Type B pancreatic cell (in vitro differentiated cells): ENCODE measurements around the gene IL13RA1. TPM values are rescaled to one million over a fixed set of nuclear protein-coding genes. Genes with fewer than 3 reads are reported as not detected.

Experiments used
- DNase-seq: peaks from one replicate; pipeline ENCODE4 v3.0.0; 2021; ENCODE audit warnings: mixed read lengths; ENCODE audit not compliant: unreplicated experiment; ENCODE audit errors: extremely low spot score
- H3K27ac Mint-ChIP-seq: 2 replicates; pipeline ENCODE4 v1.8.0; 2021; ENCODE audit warnings: mild to moderate bottlenecking, mixed read lengths
- H3K27me3 Mint-ChIP-seq: 2 replicates; pipeline ENCODE4 v1.8.0; 2021; ENCODE audit warnings: mixed read lengths
- H3K36me3 Mint-ChIP-seq: 2 replicates; pipeline ENCODE4 v1.8.0; 2021; ENCODE audit warnings: mixed read lengths
- H3K4me1 Mint-ChIP-seq: one replicate; pipeline ENCODE4 v1.8.0; 2021; ENCODE audit warnings: mixed read lengths; ENCODE audit not compliant: unreplicated experiment
- H3K4me3 Mint-ChIP-seq: 2 replicates; pipeline ENCODE4 v1.8.0; 2021; ENCODE audit warnings: mild to moderate bottlenecking, mixed read lengths
- H3K9me3 Mint-ChIP-seq: 2 replicates; pipeline ENCODE4 v1.8.0; 2021; ENCODE audit warnings: mixed read lengths
- total RNA-seq: library from RNA; stranded (reverse); gene quantifications from 2 replicates; pipeline ENCODE4 v1.2.1, GENCODE V29; 2021; ENCODE audit warnings: low replicate concordance
- TF ChIP-seq, protein P1 (sequence below): fragments of 200-600 bp; sonication (generic); conservative IDR thresholded peaks from 2 replicates; pipeline ENCODE4 v1.5.0; 2021; ENCODE audit warnings: antibody characterized with exemption, mild to moderate bottlenecking

Gene IL13RA1
- total RNA-seq, 1 donor from 2014 or later = 27.5 TPM

DNA sequence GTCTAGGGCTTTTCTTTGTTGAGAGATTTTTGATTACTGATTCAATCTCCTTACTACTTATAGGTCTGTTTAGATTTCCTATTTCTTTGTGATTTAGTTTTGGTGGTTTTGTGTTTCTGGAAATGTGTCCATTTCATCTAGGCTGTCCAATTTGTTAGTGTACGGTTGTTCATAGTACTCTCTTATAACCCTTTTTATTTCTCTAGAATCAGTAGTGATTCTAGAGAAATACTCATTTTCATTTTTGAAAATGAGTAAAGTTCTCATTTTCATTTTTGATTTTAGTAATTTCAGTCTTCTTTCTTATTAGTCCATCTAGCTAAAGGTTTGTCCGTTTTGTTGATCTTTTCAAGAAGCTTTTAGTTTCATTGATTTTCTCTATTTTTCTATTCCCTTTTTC is 7.5 kb downstream of the IL13RA1 start:
- no peak overlapping the region for H3K27ac Mint-ChIP-seq
- H3K4me1 Mint-ChIP-seq = peaks cover 9% of the 10 kb centered on the region

DNA sequence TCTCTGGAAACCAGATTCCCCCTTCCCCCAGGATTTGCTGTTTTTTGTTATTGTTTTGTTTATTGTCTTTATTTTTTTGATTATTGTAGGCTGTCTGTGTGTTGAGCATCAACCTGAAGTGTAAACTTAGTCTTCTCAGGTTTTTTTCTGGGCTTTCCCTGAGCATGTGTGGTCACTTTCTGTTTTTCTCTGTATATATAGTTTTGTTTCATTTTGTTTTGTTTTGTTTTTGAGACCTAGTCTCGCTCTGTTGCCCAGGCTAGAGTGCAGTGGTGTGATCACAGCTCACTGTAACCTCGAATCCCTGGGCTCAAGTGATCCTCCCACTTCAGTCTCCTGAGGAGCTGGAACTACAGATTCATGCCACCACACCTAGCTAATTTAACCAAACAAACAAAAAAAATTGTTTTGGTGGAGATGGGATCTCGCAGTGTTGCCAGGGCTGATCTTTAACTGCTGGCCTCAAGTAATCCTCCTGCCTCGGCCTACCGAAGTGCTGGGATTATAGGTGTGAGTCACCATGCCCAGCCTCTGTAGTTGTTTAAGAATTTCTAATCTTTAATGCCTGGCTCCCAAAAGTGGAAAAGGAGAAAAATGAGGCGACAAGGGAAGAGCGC is 9.1 kb downstream of the IL13RA1 start:
- H3K27me3 Mint-ChIP-seq = no peaks in the 10 kb centered on the region

More for the DNA sequence above, 7.5 kb downstream of the IL13RA1 start:
- peaks cover 11% of the 10 kb centered on the region for H3K9me3 Mint-ChIP-seq
- peaks cover 3% of the 10 kb centered on the region for H3K36me3 Mint-ChIP-seq
- no peak overlapping the region for H3K4me3 Mint-ChIP-seq
- no peaks in the 10 kb centered on the region for H3K27me3 Mint-ChIP-seq
- DNase-seq = no peak
- TF ChIP-seq, protein P1, sequence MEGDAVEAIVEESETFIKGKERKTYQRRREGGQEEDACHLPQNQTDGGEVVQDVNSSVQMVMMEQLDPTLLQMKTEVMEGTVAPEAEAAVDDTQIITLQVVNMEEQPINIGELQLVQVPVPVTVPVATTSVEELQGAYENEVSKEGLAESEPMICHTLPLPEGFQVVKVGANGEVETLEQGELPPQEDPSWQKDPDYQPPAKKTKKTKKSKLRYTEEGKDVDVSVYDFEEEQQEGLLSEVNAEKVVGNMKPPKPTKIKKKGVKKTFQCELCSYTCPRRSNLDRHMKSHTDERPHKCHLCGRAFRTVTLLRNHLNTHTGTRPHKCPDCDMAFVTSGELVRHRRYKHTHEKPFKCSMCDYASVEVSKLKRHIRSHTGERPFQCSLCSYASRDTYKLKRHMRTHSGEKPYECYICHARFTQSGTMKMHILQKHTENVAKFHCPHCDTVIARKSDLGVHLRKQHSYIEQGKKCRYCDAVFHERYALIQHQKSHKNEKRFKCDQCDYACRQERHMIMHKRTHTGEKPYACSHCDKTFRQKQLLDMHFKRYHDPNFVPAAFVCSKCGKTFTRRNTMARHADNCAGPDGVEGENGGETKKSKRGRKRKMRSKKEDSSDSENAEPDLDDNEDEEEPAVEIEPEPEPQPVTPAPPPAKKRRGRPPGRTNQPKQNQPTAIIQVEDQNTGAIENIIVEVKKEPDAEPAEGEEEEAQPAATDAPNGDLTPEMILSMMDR = no peak

DNA sequence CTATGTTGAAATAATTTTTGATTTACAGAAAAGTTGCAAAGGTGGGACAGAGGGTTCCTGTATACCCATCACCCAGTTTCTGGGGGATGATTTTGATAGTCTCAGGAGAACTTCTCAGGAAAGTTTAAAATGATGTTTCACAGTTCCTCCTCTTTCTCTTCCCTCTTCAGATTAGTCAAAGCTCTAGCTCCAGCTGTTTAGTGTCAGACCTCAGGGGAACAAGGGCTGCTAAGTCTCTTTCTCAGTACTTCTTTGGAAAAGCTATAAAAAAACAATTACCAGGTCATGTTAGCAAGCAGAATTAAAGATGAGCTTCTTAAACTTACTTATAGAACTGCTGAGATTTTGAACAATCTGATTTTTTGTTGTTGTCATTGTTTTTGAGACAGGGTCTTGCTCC is 12.2 kb downstream of the IL13RA1 start:
- TF ChIP-seq, protein P1 = no peak
- Mint-ChIP-seq H3K36me3 (peaks cover 8% of the 10 kb centered on the region), H3K4me3 (no peak overlapping the region), H3K27me3 (no peaks in the 10 kb centered on the region), H3K27ac (no peak overlapping the region), H3K9me3 (peaks cover 8% of the 10 kb centered on the region), H3K4me1 (no peaks in the 10 kb centered on the region)
- DNase-seq = no peak

More for the DNA sequence above, 9.1 kb downstream of the IL13RA1 start:
- Mint-ChIP-seq H3K36me3 (peaks cover 6% of the 10 kb centered on the region), H3K4me1 (no peaks in the 10 kb centered on the region), H3K4me3 (no peak overlapping the region), H3K9me3 (peaks cover 11% of the 10 kb centered on the region), H3K27ac (no peak overlapping the region)
- TF ChIP-seq, protein P1 = no peak
- DNase-seq = no peak

DNA sequence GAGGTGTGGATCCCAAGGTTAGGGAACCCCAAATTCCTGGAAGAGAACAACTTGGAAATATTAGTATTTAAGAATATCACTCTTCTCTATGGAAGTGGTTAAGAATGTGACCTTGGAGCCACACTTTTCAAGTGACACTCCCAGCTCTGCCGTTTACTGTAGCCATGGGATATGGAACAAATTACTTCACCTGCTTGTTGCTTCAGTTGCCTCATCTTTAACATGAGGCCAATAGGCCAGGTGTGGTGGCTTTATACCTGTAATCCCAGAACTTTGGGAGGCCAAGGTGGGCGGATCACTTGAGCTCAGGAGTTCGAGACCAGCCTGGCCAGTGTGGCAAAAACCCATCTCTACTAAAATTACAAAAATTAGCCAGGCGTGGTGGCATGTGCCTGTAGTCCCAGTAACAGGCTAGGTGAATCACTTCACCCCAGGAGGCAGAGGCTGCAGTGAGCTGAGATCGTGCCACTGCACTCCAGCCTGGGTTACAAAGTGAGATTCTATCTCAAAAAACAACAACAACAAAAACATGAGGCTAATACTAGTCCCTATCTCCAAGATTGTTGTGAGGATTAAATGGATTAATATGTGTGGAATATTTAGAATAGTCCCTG is 13.0 kb downstream of the IL13RA1 start:
- no peaks in the 10 kb centered on the region for H3K27me3 Mint-ChIP-seq
- no peaks in the 10 kb centered on the region for H3K4me1 Mint-ChIP-seq
- H3K36me3 Mint-ChIP-seq = peaks cover 8% of the 10 kb centered on the region
- H3K4me3 Mint-ChIP-seq = no peak overlapping the region
- H3K27ac Mint-ChIP-seq = no peak overlapping the region
- DNase-seq = no peak
- H3K9me3 Mint-ChIP-seq = peaks cover 5% of the 10 kb centered on the region
- TF ChIP-seq, protein P1 = no peak

DNA sequence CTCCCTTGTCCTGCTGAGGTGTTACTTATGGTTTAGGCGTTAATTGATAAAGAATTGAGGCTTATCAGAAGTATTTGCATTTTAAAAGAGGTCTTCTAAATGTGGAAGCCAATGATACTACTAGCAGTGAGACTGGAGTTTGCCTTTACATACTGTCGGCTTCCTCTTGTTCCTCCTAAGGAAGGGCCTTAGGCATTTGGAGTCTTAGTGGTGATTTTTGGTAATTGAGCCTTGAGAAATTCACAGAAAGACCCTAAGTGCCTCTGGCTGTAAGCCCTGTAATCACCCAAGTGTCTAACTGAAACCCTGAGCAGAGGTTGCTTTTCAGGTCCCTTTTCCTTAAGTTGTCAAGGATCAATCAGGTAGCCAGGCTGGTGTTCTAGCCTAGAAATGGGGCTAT is 14.8 kb downstream of the IL13RA1 start:
- Mint-ChIP-seq H3K36me3 (peaks cover 8% of the 10 kb centered on the region), H3K4me3 (no peak overlapping the region), H3K27me3 (no peaks in the 10 kb centered on the region), H3K4me1 (no peaks in the 10 kb centered on the region), H3K27ac (no peak overlapping the region), H3K9me3 (peaks cover 4% of the 10 kb centered on the region)
- DNase-seq = no peak
- TF ChIP-seq, protein P1 = no peak
